Embryonic facial prominence (tissue), 1 donor: ENCODE data around the gene ARHGAP26.

Experiments used
- DNase-seq: peaks from one replicate; pipeline ENCODE4 v3.0.0-alpha.2; 2016; ENCODE audit errors: extremely low spot score

The ARHGAP26 gene

DNA sequence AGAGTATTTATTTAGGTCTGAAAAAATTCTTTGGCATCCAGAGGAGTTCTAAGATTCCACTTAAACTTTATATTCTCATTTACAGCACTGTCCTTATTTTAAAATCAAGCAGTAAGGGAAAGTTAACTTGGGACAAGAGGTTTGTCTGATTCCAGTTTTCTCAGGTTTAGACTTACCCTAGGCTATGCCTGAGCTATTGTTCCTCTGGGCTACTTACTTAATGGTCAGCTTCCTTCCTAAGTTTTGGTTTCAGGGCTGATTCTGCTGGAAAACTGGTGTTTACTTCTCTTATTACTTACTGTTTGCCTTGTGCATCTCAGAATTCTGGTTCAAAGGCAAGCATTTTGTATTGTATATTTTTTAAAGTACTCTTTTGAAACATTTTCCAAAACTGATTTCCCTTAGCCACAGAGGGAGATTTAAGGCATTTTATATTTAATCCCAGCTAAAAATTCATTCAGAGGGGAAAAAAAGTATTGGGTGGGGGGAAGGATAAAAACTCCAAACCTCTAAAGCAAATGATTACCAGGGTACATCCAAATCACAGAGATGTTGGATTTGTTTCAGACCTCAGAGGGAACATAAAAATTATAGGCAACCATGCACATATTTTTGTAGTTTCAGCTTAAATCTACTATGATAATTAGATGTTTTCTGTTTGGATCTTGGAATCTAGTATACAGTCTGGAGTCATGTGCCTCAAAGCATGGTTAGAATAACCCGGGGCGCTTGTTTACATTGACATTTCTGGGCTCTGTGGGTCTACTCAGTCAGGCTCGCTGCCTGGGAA, 290.0 kb downstream of the ARHGAP26 start:
- peak; percentile 43 for DNase-seq

DNA sequence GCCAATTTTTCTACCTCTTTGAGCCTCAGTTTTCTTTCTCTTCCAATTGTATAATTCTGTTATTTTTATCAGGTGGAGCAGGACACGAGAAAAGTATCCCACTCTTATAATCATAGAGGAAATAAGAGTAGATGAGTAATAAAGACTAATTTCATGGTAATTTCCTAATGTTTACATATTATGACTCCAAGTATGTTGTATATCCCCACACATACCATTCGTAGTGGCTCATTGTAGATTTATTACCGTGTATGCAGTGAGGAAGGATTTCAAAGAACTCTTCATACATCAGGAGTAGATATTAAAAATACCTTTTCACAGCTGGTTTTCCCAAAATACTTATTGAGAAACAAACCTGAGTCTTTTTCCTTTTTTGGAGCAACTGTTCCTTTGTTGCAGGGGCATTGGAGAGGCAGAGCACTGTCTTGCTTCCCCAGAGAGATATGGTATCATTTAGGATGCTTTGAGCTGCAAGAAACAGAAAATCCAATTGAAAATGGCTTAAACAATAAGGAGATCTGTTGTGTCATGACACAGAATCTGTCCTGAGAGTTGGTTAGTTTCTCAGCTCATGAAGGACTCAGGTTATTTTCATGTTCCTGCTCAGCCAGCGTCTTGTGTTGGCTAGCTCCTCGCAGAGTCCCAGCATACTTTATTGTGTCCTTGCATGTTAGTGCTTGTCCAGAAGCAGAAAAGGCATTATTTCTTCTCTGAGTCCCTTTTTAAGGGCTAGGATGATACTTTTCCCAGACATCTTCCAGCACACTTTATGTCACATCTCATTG, 291.2 kb downstream of the ARHGAP26 start:
- no peak for DNase-seq

DNA sequence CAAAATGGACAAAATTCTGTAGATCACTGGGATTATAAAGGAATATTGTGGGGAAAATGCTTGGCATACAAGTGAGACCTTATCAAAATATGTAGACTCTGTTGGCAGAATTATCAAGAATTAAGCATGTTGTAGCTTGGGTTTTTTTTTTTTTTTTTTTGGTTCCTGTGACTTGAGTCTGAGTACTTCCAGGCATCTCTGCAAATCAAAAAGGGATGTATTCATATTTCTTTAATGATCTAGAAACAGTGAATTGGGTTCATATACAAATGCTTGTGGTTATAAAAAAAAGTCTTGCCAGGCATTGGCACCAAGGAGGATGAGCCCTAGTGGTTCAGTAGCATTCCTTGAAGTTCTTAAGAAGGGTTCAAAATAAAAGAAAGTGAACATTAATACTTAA, 292.2 kb downstream of the ARHGAP26 start:
- no peak for DNase-seq

DNA sequence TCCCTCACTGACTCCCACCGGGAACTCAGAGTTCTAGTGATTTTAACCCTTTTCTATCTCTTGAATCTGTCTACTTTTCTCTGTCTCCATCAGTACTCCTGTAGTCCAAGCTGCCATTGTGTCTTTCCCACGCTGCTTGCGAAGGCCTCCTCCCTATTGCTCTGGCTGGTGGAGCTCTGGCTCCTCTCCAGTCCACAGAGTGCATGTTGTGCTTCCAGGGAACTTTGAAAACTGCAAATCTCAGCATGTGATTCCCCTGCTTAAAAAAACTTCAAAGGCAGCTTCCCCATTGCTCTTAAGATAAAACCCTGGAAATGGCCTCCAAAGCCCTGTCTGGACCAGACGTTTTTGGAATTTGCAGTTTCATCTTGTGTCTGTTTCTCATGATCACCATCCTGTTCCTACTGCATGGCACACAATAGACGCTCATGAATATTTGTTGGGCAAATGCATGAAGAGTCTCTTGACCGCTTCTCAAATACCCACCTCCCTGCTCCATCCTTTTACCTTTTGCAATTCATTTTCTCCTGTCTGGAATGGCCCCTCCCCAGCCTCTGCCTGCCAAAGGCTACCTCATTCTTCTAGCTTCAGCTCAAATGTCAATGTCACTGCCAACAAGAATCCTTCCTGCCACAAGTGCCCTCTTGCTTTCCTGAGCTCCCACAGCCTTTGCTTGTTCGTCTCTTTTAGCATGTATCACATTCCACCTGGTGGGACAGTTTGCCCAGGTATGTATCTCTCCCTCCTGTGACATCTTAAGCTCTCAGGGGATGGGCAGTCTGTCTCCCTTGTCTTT, 293.2 kb downstream of the ARHGAP26 start:
- DNase-seq = no peak

DNA sequence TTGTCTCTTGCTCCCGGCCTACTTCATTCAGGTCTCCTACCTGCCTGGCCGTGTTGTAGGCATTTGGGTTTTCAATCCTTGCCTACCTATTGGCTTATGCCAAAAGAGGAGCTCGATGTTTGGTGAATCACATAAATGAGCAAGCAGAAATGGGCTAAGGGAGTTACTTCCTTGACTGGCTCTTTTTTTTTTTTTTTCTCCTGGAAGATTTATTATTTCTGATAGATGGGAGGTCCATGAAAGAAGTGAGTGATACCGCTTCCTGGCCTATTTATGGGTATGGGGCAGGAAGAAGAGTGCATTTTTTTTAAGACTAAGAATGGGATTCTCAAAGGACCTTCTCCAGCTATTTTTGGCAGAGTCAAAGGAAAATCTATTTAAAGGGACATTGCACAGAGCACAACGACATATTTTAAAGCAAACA, 294.1 kb downstream of the ARHGAP26 start:
- DNase-seq = no peak

DNA sequence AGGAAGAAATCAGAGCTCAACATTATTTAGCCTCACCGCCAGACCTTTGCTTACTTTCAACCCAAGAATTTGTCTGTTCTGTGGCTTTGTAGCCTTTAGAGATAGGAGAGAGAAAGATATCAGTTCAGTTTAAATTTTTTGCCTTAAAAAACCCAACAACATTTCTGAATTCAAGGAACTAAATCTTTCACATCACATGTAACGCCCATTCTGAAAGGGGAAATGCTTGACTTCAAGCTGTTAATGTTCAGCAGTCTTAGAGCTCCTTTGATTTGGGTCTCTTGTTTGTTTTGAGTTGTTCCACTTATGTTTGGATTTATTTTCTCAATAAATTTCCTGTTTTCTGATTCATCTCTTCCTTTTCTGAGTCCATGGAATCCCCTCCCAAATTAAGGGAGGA, 294.5 kb downstream of the ARHGAP26 start:
- no peak for DNase-seq

DNA sequence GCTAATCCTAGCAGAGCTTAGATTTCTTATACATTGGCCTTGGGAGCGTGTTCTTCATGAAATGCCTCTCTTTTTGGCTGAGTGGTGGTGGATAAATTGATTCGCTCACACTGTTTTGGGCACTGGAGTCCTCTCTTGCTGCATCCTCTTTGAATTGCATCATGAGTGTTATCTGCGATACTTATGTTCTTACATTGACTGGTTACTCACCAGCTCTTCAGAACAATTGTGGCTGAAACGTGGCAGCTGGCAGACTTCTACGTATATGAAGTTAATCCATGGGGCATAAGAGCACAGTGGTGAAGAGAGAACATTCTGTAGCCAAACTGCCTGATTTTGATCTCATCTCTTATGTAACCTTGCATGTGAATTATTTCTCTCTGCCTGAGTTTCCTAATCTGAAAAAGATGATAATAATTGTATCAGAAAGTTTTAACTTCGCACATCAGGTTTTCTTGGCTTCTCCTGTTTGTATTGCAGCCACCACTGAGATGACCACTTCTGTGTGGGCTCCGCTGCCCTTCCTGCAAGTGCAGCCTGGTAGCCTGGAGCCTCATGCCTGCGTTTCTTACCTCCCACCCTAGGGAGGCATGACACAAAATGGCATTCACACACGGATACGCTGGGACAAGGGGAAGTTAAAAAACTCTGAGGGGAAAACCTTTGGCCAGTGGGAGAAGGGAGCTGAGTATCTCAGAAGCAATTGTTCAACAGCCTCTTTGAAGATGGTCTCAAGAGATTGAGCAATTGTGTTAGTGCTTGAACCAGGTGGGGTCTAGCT, 295.2 kb downstream of the ARHGAP26 start:
- no peak for DNase-seq

DNA sequence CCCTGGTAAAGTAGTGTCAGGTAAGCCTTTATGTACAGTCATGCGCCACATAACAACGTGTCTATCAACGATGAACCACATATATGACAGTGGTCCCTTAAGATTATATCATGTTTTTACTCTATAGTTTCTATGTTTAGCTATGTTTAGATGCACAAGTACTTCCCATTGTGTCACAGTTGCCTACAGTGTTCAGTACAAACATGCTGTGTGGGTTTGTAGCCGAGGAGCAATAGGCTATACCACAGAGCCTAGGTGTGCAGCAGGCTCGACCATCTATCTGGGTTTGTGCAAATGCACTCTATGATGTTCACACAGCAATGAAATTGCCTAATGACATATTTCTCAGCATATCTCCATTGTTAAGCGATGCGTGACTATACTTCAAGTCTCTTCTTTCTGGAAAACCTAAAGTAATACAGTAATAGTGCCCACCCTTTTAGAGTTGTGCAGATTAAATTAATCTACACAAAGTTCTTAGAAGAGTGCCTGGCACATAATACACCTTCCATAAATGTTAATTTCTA, 295.9 kb downstream of the ARHGAP26 start:
- no peak for DNase-seq

DNA sequence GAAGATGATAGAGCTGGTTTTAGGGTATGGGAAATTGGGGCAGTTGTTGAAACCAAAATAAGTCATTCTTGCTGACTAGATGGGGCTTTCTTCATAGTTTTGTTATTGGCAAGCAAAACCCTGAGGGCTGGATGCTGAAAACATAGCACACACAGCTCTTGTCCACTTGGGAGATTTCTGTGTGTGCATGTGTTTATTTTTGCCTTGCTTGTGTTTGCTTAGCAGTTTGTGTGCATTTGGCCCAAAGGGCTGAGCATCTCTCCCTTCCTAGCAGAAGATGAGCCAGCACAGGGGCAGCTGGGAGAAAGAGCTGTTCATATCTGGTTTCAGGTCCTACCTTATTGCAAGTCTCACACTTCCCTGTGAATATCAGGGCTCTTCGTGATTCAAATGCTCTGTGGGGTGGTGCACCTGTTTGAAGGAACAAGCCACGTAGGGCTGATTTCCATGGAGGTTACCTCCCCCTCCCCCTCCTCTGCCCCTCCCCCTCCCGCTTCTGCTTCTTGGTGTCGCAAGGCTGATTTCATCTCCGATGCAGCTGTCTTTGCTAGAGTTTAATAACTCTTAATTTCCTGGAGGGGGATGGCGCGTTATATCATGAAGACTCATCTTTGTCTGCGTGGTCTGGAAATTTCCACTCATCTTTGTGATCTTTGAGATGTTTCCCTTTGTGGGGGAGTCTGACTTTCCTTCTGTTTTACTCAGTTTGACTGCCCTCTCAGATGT, 296.5 kb downstream of the ARHGAP26 start:
- no peak for DNase-seq

DNA sequence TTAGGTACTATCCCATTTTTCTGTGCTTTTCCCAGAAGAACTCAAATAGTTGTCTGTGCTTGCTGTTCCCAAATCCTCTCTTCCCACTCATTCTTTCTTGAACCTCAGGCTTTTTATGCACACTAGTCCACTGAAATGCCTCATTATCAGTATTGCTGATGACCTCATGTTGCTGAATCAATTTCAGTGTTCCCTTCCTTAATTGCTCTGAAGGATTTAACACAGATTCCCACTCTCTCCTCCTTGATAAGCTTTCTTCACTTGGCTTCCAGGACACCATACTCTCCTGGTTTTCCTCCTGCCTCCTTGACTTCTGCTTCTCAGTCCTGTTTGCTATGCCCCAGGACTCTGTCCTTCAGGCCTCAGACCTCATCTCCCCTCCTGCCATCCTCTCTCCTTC, 298.5 kb downstream of the ARHGAP26 start:
- no peak for DNase-seq

DNA sequence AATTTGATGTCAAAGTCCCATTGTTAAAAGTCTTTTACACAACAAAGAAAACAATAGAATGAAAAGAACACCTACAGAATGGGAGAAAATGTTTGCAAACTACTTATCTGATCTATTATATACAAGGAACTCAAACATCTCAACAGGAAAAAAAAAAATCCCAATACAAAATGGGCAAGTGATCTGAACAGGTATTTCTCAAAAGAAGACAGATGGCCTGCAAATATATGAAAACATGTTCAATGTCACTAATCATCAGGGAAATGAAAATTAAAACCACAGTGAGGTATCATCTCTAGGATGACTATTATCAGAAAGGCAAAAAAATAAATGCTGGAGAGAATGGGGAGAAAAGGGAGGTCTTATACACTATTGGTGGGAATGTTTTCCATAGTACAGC, 301.8 kb downstream of the ARHGAP26 start:
- DNase-seq = no peak

DNA sequence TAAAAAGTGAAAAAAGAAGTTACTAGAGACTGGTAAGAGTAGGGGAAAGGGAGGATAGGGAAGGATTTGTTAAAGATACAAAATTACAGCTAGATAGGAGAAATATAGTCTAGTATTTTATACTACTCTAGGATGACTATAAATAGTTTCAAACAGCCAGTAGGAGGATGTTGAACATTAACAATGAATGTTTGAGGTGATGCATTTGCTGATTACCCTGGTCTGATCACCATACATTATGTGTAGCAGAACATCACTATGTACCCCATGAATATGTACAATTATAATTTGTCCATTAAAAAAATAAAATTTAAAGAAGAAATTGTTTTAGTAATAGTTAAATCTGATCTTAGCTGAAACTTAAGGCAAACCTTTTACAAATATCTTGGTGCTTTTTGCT, 302.6 kb downstream of the ARHGAP26 start:
- no peak for DNase-seq

DNA sequence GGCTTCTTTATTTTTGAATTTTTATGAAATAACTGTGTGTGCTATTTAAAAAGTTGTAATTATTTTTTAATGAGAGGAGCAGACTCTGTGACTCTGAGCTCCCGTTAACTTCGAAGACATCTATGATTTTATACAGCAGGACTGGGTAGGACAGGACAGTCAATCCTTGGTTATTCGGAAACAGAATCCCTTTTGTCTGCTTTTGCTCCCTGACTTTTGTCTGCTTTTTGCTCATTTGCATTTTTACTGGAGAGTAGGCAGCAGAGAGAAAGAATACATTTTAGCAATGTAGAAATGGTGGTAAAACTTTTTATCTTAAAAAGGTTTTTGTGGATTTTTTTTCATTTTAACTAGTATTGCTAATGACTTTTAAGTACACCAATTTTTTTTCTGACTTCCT, 303.6 kb downstream of the ARHGAP26 start:
- no peak for DNase-seq

DNA sequence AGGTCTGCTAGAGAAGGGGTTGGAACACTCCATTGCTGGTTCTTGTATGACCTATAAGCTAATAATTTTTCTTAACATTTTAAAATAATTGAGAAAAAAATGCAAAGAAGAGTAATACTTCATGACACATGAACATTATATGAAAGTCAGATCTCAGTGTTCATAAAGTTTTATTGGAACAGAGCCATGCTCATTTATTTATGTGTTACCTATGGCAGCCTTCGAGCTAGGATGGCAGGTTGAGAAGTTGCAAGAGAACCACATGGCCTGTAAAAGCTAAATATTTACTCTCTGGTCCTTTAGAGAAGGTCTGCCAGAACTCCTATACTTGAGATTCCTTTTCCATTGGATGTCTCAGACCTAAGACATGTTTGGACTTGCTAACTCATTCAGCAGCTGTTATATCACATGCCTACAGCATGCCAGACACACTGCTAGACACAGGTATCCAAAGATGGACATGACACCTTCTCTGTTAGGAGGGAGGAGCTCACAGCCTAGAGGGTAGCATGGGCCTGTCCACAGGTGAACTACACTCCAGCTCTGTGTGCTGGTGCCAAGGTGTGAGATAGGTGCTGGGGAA, 304.3 kb downstream of the ARHGAP26 start:
- no peak for DNase-seq

DNA sequence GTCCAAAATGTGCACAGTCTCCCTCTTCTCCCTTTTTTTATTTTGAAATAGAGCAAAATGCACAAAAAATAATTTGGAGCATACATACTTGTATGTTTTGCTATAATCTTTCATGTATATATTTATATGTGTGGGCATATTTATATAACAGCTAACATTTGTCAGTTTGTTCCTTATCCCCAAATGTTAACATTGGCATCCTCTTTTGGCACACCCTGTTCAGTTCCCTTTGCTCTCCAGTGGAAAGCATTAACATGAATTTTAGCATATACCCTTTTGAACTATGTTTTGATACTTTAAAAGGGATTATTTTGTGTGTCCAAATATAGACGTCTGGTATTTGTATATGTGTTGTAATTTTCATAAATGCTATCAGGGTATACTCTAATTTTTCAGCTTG, 306.2 kb downstream of the ARHGAP26 start:
- no peak for DNase-seq

DNA sequence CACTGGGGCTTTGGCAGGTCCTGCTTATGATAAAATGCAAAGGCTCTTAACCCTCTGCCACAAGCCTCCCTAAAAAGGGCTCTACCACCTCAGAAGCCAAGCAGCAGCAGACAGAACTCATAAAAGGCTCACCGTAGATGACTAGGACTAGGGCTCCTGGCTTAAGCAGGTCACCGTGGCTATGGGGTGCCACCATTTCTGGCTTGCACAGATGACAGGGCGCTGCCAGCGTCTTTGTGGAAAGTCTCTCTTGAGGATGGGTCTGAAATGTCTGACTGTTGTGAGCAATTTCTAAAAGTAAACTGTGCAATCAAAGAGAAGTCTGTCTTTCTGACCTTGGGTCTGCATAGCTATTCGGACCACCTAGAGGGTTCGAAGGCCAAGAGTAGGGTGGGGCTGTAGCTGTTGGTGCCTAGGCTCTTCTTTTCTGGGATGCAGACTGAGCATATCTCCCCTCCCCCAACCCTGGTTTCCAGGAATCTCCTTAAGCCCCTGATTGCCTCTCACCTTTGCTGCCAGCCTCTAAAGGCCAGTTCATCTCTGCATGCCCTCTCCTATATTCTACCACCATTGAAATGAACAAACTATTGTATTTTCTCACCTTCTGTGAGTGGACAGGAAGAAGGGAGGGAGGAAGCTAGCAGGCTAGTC, 307.4 kb downstream of the ARHGAP26 start:
- no peak for DNase-seq

DNA sequence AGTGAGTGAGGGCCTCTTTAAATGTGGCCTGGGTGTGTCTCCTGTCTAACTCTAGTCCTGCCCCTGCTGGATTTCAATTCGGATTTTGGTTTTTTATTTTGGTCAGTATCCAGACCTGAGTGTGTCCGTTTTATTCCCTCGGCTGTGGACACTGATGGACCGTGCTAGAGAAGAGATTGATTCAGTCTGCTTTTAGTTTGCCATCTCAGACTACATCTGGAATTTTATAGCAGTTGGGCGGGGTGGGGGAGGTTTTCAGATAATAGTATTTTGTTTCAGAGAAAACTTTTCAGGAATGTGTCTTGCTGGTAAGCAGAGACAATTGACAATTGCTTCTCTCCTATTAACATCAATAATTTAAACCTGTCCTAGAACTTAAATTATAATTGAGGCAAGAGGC, 308.1 kb downstream of the ARHGAP26 start:
- no peak for DNase-seq

DNA sequence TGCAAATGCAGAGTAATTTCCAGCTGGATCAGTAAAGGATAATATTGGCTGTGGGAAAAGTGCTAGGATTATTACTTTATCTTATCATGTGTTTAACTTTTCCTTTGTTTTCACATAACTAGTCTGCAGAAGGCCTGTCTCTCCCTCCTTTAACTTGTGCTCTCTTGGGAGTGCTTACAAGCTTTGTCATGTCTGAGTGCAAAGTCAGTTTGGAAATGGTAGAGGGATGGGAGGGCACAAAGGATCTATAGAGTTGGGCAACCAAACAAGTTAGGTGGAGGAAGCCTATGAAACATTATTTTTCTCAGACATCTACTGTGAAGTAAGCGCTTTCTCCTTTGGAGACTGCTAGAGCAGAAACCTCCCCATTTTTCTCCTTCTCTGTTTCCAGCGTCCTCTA, 308.8 kb downstream of the ARHGAP26 start:
- DNase-seq = no peak

DNA sequence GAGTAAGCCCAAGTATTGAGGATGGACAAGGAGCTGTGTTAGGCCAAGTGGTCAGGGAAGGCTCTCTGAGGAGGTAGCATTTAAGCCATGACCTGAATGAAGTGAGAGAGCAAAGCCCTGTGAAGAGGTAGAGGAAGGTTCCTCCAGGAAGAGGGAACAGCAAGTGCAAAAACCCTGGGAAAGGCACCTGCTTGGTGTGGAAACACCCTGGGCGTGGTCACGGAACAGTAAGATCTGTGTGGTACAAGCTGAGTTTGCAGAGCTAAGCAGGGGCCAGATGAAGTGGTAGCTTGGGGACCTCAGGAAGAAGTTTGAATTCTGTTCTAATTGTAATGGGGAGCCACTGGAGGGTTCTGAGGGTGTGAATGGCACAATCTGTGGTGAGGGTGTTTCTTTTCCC, 310.2 kb downstream of the ARHGAP26 start:
- DNase-seq = no peak

DNA sequence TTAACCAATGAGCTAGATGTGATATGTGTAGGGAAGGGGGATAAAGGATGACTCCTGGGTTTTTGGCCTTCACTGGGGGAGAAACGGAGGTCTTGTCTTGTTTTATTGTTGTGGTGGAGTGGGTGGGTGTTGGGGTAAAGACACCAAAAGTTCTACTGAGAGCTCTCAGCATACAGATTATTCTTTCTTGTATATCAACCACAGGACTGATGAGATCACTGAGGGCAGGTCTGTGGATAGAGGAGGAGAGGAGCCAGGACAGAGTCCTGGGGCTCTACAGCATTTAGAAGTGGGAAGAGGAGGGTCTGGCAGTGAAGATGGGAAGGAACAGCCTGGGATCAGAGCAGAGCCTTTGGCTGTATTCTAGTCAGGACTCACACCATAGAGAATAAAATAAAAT, 310.8 kb downstream of the ARHGAP26 start:
- no peak for DNase-seq
